Skeletal muscle tissue (tissue), 4 donors: ENCODE measurements around the gene CELA1. TPM values are rescaled to one million over a fixed set of nuclear protein-coding genes. Genes with fewer than 3 reads are reported as not detected.

Source experiments
- H3K27ac ChIP-seq: one replicate; pipeline ENCODE4 v1.7.0; 2013; ENCODE audit warnings: mild to moderate bottlenecking, low read depth, low read length, inconsistent platforms
- H3K27me3 ChIP-seq, 3 donors: one replicate each; pipeline ENCODE4 v1.7.0; 2013; ENCODE audit warnings: low read length in 3 of 3; ENCODE audit not compliant: control insufficient read depth in 3 of 3, insufficient read depth in 3 of 3
- H3K36me3 ChIP-seq, 3 donors: one replicate each; pipeline ENCODE4 v1.7.0; 2013; ENCODE audit warnings: low read length in 3 of 3; ENCODE audit not compliant: control insufficient read depth in 3 of 3, insufficient read depth in 3 of 3
- H3K4me1 ChIP-seq, 3 donors: one replicate each; pipeline ENCODE4 v1.7.0; 2013; ENCODE audit warnings: low read length in 3 of 3, mild to moderate bottlenecking in 3 of 3; ENCODE audit not compliant: control insufficient read depth in 3 of 3, insufficient read depth in 3 of 3
- H3K4me3 ChIP-seq, 3 donors: one replicate each; pipeline ENCODE4 v1.7.0; 2013; ENCODE audit warnings: low read length in 3 of 3
- H3K9ac ChIP-seq, 3 donors: one replicate each; pipeline ENCODE4 v1.7.0; 2013; ENCODE audit warnings: low read length in 3 of 3, mild to moderate bottlenecking in 3 of 3, moderate library complexity in 2 of 3, low read depth in 1 of 3
- H3K9me3 ChIP-seq, 3 donors: one replicate each; pipeline ENCODE4 v1.7.0; 2013; ENCODE audit warnings: low read length in 3 of 3; ENCODE audit not compliant: control insufficient read depth in 3 of 3
- total RNA-seq: library from RNA; depleted of rRNA; stranded (reverse); fragments of >200 nt; gene quantifications from one replicate; pipeline ENCODE4 v1.2.3, GENCODE V29; 2014
- donor health status: Osteomylitis.

CELA1 gene
- total RNA-seq, 1 donor from 2014 or later, result not detected

GRCh38 chr12:51330186-51330585 lies 16.3 kb downstream of the CELA1 start:
- H3K4me1 ChIP-seq, result peaks cover 0 to 14% (median 0%) of the 10 kb centered on the region in 3 donors
- H3K9me3 ChIP-seq, result no peaks in the 10 kb centered on the region
- H3K27me3 ChIP-seq, result no peaks in the 10 kb centered on the region
- no peaks in the 10 kb centered on the region for H3K36me3 ChIP-seq
- H3K4me3 ChIP-seq, result no peak overlapping the region
- H3K27ac ChIP-seq, result no peak overlapping the region
- no peak overlapping the region for H3K9ac ChIP-seq

- Histone ChIP-seq H3K27ac (no peak overlapping the region), H3K4me1 (peaks cover 0 to 14% (median 0%) of the 10 kb centered on the region in 3 donors), H3K36me3 (no peaks in the 10 kb centered on the region), H3K27me3 (no peaks in the 10 kb centered on the region), H3K4me3 (no peak overlapping the region), H3K9ac (no peak overlapping the region), H3K9me3 (no peaks in the 10 kb centered on the region)
Observed at GRCh38 chr12:51329742-51330141, 16.7 kb downstream of the CELA1 start.

GRCh38 chr12:51328587-51328986 lies 17.9 kb downstream of the CELA1 start:
- H3K9me3 ChIP-seq, result no peaks in the 10 kb centered on the region
- H3K36me3 ChIP-seq, result no peaks in the 10 kb centered on the region
- no peaks in the 10 kb centered on the region for H3K27me3 ChIP-seq
- H3K4me1 ChIP-seq, result peaks cover 0 to 14% (median 0%) of the 10 kb centered on the region in 3 donors
- no peak overlapping the region for H3K9ac ChIP-seq
- no peak overlapping the region for H3K4me3 ChIP-seq
- no peak overlapping the region for H3K27ac ChIP-seq

DNA sequence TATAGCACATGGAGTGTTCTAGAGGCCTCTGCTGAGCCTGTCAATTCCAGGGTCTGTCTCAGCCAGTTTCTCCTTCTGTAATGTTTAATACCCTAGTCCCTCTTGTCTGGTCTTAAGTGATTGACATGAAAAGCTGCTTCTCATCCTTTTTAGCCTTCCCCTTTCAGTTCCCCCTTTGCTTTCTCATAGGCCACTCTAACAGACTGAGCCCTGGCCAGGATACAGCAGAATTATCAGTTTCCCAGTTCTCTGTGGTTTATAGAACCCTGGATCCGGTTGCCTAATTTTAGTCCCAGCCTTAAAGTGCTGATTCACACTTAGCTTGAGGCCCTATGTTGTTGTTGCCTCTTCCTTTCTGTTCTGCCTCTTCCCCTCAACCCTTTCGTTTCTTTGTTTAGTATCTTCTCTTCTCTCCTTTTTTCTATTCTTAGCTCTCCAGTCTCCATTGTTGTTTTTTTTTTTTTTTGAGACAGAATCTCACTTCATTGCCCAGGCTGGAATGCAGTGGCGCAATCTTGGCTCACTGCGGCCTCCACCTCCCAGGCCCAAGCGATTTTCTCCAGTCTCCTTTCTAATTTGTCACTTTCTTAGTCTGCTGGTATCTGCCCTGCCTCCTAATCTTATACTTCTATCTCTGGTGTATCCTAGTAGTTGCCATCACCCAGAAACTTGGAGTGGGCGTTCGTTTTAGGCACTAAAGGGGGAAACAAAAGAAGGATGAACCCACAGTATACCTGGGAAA lies 19.6 kb downstream of the CELA1 start:
- Histone ChIP-seq H3K36me3 (no peaks in the 10 kb centered on the region), H3K4me3 (no peak overlapping the region), H3K9ac (no peak overlapping the region), H3K9me3 (no peaks in the 10 kb centered on the region), H3K27me3 (no peaks in the 10 kb centered on the region), H3K27ac (peak overlapping the region; percentile 30), H3K4me1 (peaks cover 0 to 14% (median under 1%) of the 10 kb centered on the region in 3 donors)

GRCh38 chr12:51324953-51325352 lies 21.5 kb downstream of the CELA1 start:
- no peaks in the 10 kb centered on the region for H3K27me3 ChIP-seq
- H3K9ac ChIP-seq, result no peak overlapping the region
- no peaks in the 10 kb centered on the region for H3K36me3 ChIP-seq
- no peak overlapping the region for H3K27ac ChIP-seq
- H3K4me3 ChIP-seq, result no peak overlapping the region
- H3K9me3 ChIP-seq, result no peaks in the 10 kb centered on the region
- H3K4me1 ChIP-seq, result peaks cover 0 to 14% (median 3%) of the 10 kb centered on the region in 3 donors

DNA sequence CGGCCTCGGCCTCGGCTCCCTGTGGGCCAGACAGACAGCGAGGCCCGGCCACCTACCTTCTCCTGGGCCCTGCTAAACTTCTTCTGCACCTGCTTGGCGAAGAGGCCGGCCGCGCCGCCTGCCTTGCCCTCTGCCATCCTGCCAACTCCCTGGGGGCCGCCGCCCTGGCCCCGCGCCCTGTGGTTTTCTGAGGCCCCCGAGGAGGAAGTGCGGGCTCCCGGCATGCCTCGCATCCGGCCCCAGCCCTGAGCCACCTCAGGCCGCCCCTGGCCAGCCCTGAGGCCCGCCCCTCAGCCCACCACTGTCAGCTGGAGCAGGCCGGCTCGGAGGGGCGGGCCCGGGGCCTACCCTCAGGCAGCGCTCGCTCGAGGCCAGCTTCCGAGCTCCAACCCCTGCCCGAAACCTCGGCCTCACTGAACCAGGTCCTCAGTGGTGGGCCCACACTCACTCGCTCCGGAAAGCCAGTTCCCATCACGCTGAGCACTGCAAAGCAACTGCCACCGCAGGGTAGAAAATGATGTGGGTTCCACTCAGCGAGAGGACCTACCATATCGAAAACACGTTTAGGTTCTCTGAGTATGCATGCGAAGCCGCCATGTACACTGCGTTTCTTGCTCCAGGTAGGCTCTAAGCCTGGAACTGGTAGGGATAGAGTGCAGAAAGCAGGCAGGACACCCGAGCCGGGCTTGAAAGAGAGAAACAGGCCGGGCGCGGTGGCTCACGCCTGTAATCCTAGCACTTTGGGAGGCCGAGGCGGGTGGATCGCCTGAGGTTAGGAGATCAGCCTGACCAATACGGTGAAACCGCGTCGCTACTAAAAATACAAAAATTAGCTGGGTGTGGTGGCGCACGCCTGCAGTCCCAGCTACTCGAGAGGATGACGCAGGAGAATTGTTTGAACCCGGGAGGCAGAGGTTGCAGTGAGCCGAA lies 22.2 kb downstream of the CELA1 start, which contains the start of gene BIN2:
BIN2 (minus strand) TSS at position 209 of the 930 bp plus-strand sequence; CDS start at position 137, 72 bp downstream.
- Histone ChIP-seq H3K27ac (peak within 1 kb of the TSS; percentile 47), H3K27me3 (no peaks in the 10 kb centered on the region), H3K4me3 (peak within 1 kb of the TSS in 1 of 3 donors; percentile 8), H3K4me1 (peaks cover 0 to 14% (median 3%) of the 10 kb centered on the region in 3 donors), H3K9ac (peak within 1 kb of the TSS in 1 of 3 donors; percentile 20), H3K9me3 (no peaks in the 10 kb centered on the region), H3K36me3 (no peaks in the 10 kb centered on the region)

DNA sequence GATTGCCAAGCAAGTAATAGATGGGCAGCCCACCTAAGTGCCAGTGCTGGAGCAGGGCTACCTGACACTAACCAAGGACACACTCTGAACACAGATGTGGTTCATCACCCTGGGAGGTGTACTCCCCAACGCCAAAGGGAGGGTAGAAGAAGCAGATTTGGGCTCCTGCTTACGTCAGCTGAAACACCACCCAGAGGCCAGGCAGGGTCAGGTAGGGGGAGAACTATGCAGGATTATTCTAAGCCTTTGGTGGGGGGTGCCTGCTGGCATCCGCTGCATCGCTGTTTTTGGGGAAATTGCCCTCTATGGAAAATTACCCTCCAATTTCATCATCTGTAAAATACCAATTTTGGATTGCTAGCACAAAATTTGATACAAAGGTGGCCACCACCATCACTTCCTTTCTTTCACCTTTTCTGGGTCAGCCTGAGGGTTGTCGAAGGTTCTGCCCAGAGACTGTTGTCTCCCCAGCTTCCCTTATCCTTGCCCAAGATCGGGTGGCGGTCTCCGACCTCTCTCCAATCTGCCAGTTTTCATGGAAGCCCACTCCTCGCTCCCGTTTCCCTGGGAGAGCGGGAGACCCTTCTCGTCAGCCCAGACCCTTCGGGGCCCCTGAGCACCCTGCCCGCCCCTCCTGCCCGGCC lies 23.0 kb downstream of the CELA1 start:
- H3K9ac ChIP-seq, result peak overlapping the region in 1 of 3 donors; percentile 20
- no peaks in the 10 kb centered on the region for H3K9me3 ChIP-seq
- H3K4me1 ChIP-seq, result peaks cover 0 to 14% (median 3%) of the 10 kb centered on the region in 3 donors
- H3K27ac ChIP-seq, result peak overlapping the region; percentile 47
- H3K4me3 ChIP-seq, result peak overlapping the region in 1 of 3 donors; percentile 8
- H3K36me3 ChIP-seq, result no peaks in the 10 kb centered on the region
- H3K27me3 ChIP-seq, result peaks cover 0 to 5% (median 0%) of the 10 kb centered on the region in 3 donors

GRCh38 chr12:51322452-51322851 lies 24.0 kb downstream of the CELA1 start:
- no peaks in the 10 kb centered on the region for H3K9me3 ChIP-seq
- H3K4me1 ChIP-seq, result peaks cover 0 to 14% (median 3%) of the 10 kb centered on the region in 3 donors
- no peaks in the 10 kb centered on the region for H3K36me3 ChIP-seq
- no peak overlapping the region for H3K27ac ChIP-seq
- no peak overlapping the region for H3K9ac ChIP-seq
- peaks cover 0 to 5% (median 0%) of the 10 kb centered on the region in 3 donors for H3K27me3 ChIP-seq
- no peak overlapping the region for H3K4me3 ChIP-seq

DNA sequence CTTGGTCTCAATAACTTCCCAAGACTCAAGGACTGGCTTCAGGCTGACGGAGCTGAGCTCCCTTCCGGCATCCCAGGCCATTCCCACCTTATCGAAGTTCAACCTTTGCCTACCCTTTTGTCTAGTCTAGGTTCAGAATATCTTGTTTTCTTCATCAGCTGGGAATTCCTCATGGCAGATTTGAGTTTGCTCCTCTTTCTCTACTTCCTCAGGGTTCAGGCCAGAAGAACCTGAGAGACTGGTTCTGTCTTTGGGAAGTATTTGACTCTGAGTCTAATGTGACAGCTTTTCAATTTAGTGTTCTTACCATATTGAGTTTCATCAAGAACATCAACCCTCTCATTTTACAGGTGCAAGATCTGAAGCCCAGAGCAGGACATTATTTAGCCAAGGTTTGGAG lies 24.6 kb downstream of the CELA1 start:
- Histone ChIP-seq H3K4me1 (peaks cover 0 to 9% (median 3%) of the 10 kb centered on the region in 3 donors), H3K4me3 (no peak overlapping the region), H3K36me3 (no peaks in the 10 kb centered on the region), H3K27ac (no peak overlapping the region), H3K9me3 (no peaks in the 10 kb centered on the region), H3K27me3 (peaks cover 0 to 5% (median 0%) of the 10 kb centered on the region in 3 donors), H3K9ac (no peak overlapping the region)
